HG03520 (cell line): Measurements from ENCODE around the gene GRXCR2.
"Not testable (repeated sequence)": the region's sequence is repeated elsewhere in the genome, so short reads cannot be mapped to it uniquely, and the experiment has no call there.

Source experiments
- ATAC-seq: cut with Tn5 transposase; IDR thresholded peaks from one replicate; pipeline ENCODE4 v1.9.1; 2021; ENCODE audit warnings: mild to moderate bottlenecking, moderate library complexity; ENCODE audit not compliant: unreplicated experiment

The GRXCR2 gene

GRCh38 chr5:145840458-145841132 is 32.2 kb downstream of the GRXCR2 start:
- ATAC-seq: no peak

- ATAC-seq: no peak
These were observed 34.5 kb downstream of the GRXCR2 start for GRCh38 chr5:145838276-145838675.

- not testable (repeated sequence) for ATAC-seq
These were observed 36.6 kb downstream of the GRXCR2 start for GRCh38 chr5:145836241-145836640.

GRCh38 chr5:145835848-145836239 is 37.0 kb downstream of the GRXCR2 start:
- no peak for ATAC-seq

GRCh38 chr5:145834917-145835847 is 37.6 kb downstream of the GRXCR2 start, which contains the start of gene PRELID2:
TSS of gene PRELID2 (minus strand) at chr5:145835342. CDS start at chr5:145835251, 91 bp downstream.
- ATAC-seq: peak; percentile 85

GRCh38 chr5:145834554-145834916 is 38.3 kb downstream of the GRXCR2 start:
- no peak for ATAC-seq

- no peak for ATAC-seq
These were observed 39.1 kb downstream of the GRXCR2 start for GRCh38 chr5:145833631-145834200.

GRCh38 chr5:145830594-145830993 is 42.2 kb downstream of the GRXCR2 start:
- no peak for ATAC-seq

GRCh38 chr5:145829708-145830361 is 43.0 kb downstream of the GRXCR2 start:
- no peak for ATAC-seq

GRCh38 chr5:145826895-145827674 is 45.7 kb downstream of the GRXCR2 start:
- no peak for ATAC-seq

- peak; percentile 63 for ATAC-seq
These were observed 47.0 kb downstream of the GRXCR2 start for GRCh38 chr5:145825751-145826180.

GRCh38 chr5:145824040-145824439 is 48.8 kb downstream of the GRXCR2 start:
- ATAC-seq: no peak

- no peak for ATAC-seq
These were observed 54.2 kb downstream of the GRXCR2 start for GRCh38 chr5:145818604-145819003.

- no peak for ATAC-seq
These were observed 59.9 kb downstream of the GRXCR2 start for GRCh38 chr5:145812877-145813276.

GRCh38 chr5:145811834-145812625 is 60.8 kb downstream of the GRXCR2 start:
- ATAC-seq: no peak
